Astrocyte (in vitro differentiated cells and primary cell): ENCODE measurements around the gene VWA1.

ENCODE experiments used
- CTCF ChIP-seq: IDR thresholded peaks from 2 replicates; pipeline ENCODE4 v1.5.1; 2011; ENCODE audit warnings: low read depth, mild to moderate bottlenecking, inconsistent platforms, low read length, moderate library complexity; ENCODE audit not compliant: insufficient read depth
- EZH2 ChIP-seq: IDR thresholded peaks from 2 replicates; pipeline ENCODE4 v1.6.1; 2012; ENCODE audit warnings: mild to moderate bottlenecking, low read length, inconsistent platforms; ENCODE audit not compliant: insufficient read depth

DNA sequence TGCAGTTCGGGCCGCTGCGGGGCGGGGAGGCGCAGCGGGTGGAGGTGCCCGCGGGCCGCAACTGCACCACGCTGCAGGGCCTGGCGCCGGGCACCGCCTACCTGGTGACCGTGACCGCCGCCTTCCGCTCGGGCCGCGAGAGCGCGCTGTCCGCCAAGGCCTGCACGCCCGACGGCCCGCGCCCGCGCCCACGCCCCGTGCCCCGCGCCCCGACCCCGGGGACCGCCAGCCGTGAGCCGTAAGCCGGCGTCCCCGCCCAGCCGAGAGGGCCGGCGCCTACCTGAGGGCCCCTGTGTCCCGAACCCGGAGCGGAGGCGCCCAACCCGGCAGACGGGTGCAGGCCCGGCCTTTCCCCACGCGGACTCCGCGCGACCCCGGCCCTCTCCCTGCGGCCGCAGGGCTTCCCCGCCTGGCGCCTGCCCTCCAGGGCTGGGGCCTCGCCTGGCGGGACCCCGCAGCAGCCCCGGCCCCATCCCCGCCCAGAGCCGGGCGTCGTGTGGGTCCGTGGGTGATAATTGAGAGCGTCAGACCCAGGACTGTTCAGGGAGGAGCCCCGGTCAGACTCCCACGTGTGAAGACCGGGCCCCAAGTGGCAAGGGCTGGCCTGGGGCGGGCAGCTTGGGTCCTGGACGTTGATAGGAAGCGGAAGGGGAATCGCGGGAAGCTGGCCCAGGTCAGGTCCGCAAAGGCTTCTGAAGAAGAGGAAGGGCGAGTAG, 4.2 kb downstream of the VWA1 start:
- no peak for TF ChIP-seq CTCF
- TF ChIP-seq EZH2, result no peak
